ENCODE results near the gene NUFIP1. TPM values are rescaled to one million over a fixed set of nuclear protein-coding genes. Genes with fewer than 3 reads are reported as not detected.
"Not testable (repeated sequence)": the region's sequence is repeated elsewhere in the genome, so short reads cannot be mapped to it uniquely, and the experiment has no call there.

The NUFIP1 gene
- total and polyA plus RNA-seq, 8 donors: 3.2 to 12.0 (median 11.5) TPM

GRCh38 chr13:45021250-45021649 is 32.0 kb upstream of the NUFIP1 start:
- no peak for ATAC-seq
- TF ChIP-seq CTCF (IDR thresholded peaks at IDR 0.05): no peak
- Histone ChIP-seq H3K4me1 (no peaks in the 10 kb centered on the region), H3K4me3 (no peak overlapping the region), H3K27me3 (no peaks in the 10 kb centered on the region), H3K27ac (no peak overlapping the region), H3K36me3 (peaks cover 0 to 63% of the 10 kb centered on the region in 2 donors), H3K9me3 (no peaks in the 10 kb centered on the region)
- DNase-seq: no peak
- intact Hi-C loops (cut with DNase I): no loop called here

DNA sequence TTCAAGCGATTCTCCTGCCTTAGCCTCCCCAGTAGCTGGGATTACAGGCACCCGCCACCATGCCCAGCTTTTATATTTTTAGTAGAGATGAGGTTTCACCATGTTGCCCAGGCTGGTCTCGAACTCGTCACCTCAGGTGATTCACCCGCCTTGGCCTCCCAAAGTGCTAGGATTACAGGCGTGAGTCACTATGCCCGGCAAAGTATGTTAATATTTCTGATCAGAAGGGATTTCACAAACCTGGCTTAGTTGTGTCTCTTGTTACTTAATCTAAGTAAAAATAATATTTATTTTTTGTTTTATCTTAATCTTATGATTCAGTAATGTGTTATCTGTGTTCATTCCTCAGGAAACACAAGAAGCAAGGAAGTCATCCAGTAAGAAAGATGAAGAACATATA is 30.7 kb upstream of the NUFIP1 start:
- H3K9me3 ChIP-seq; intact Hi-C loops (cut with DNase I); ATAC-seq; H3K27me3 ChIP-seq; H3K27ac ChIP-seq; DNase-seq; H3K4me3 ChIP-seq; H3K4me1 ChIP-seq: not testable (repeated sequence)
- peaks cover 0 to 74% of the 10 kb centered on the region in 2 donors for H3K36me3 ChIP-seq

DNA sequence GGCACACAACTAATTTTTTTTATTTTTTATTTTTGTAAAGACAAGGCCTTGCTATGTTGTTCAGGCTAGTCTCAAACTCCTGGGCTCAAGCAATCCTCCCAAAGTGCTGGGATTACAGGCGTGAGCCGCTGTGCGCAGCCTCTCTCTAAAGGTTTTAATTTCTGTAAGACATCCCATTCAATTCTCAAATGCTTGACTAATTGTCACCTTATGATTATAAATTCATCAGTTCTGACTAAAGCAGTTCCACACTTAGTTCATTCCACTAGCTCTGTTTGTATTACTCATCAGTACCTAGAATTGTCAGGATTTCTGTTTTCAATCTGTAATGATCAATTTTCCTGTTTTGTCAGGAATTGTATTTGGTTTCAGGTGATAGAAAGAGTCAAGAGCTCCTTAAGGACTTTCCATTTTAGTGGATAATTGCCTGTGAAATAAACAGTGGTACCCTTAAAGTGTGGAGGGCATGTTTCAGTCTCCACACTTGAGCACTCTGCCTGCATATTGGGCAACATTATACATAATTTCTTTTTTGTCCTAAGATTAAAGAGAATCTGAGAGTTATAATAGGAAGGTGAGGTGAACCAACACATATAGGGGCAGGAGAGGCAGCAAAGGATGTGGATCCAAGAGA is 27.6 kb upstream of the NUFIP1 start:
- no peak overlapping the region for H3K27ac ChIP-seq
- peaks cover 0 to 58% of the 10 kb centered on the region in 2 donors for H3K36me3 ChIP-seq
- intact Hi-C loops (cut with DNase I): no loop called here
- no peaks in the 10 kb centered on the region for H3K27me3 ChIP-seq
- no peak for TF ChIP-seq CTCF (IDR thresholded peaks at IDR 0.05)
- H3K4me3 ChIP-seq: no peak overlapping the region
- H3K4me1 ChIP-seq: no peaks in the 10 kb centered on the region
- no peak for ATAC-seq
- DNase-seq: no peak
- no peaks in the 10 kb centered on the region for H3K9me3 ChIP-seq

- H3K27me3 ChIP-seq: no peaks in the 10 kb centered on the region
- H3K27ac ChIP-seq: no peak overlapping the region
- intact Hi-C loops (cut with DNase I): no loop called here
- no peaks in the 10 kb centered on the region for H3K9me3 ChIP-seq
- peaks cover 0 to 58% of the 10 kb centered on the region in 2 donors for H3K36me3 ChIP-seq
- H3K4me1 ChIP-seq: no peaks in the 10 kb centered on the region
- H3K4me3 ChIP-seq: no peak overlapping the region
- DNase-seq: no peak
- no peak for TF ChIP-seq CTCF (IDR thresholded peaks at IDR 0.05)
- ATAC-seq: no peak
Observed at GRCh38 chr13:45015300-45015699, 26.0 kb upstream of the NUFIP1 start.

GRCh38 chr13:45011198-45011597 is 21.9 kb upstream of the NUFIP1 start:
- TF ChIP-seq CTCF (IDR thresholded peaks at IDR 0.05): no peak
- H3K4me3 ChIP-seq: no peak overlapping the region
- no peaks in the 10 kb centered on the region for H3K9me3 ChIP-seq
- no peak overlapping the region for H3K27ac ChIP-seq
- H3K4me1 ChIP-seq: no peaks in the 10 kb centered on the region
- DNase-seq (no peak), ATAC-seq (no peak)
- H3K36me3 ChIP-seq: peaks cover 5 to 68% of the 10 kb centered on the region in 2 donors
- H3K27me3 ChIP-seq: no peaks in the 10 kb centered on the region
- intact Hi-C loops (cut with DNase I): no loop called here

DNA sequence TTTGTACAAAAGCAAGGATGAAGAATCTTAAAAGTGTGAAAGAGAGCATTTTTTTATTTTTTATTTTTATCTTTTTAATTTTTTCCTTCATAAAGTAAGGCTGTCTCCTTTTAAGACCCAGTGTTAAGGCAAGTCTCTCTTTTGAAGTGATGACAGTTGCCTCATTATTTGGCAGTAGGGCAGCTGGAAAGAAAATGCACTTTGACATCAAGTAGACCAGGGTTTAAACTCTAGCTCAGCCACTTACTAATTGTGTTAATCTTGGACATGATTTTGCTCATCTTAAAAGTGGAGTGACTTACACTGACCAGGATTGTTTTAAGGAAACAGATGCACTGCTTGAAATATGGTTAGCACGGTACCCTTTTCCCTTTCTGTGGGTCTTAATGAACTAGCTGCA is 18.6 kb upstream of the NUFIP1 start:
- H3K4me3 ChIP-seq: no peak overlapping the region
- H3K27me3 ChIP-seq: no peaks in the 10 kb centered on the region
- peaks cover 5 to 74% of the 10 kb centered on the region in 2 donors for H3K36me3 ChIP-seq
- H3K9me3 ChIP-seq: no peaks in the 10 kb centered on the region
- ATAC-seq: no peak
- intact Hi-C loops (cut with DNase I): no loop called here
- no peak for DNase-seq
- no peaks in the 10 kb centered on the region for H3K4me1 ChIP-seq
- no peak for TF ChIP-seq CTCF (IDR thresholded peaks at IDR 0.05)
- no peak overlapping the region for H3K27ac ChIP-seq
